Ramos (cell line): ENCODE measurements around the gene PPP1R36.
"Not testable (repeated sequence)": the region's sequence is repeated elsewhere in the genome, so short reads cannot be mapped to it uniquely, and the experiment has no call there.

ENCODE experiments used
- in situ Hi-C: fragments of 300-500 bp; cut with MboI; formaldehyde crosslinking; loops from one replicate; pipeline ENCODE4 v1.14.3; 2022; ENCODE audit warnings: low sequenced_read_pairs; ENCODE audit not compliant: unreplicated experiment

Gene PPP1R36

GRCh38 chr14:64610049-64610746 lies 60.4 kb downstream of the PPP1R36 start:
- in situ Hi-C loops: no loop called here

DNA sequence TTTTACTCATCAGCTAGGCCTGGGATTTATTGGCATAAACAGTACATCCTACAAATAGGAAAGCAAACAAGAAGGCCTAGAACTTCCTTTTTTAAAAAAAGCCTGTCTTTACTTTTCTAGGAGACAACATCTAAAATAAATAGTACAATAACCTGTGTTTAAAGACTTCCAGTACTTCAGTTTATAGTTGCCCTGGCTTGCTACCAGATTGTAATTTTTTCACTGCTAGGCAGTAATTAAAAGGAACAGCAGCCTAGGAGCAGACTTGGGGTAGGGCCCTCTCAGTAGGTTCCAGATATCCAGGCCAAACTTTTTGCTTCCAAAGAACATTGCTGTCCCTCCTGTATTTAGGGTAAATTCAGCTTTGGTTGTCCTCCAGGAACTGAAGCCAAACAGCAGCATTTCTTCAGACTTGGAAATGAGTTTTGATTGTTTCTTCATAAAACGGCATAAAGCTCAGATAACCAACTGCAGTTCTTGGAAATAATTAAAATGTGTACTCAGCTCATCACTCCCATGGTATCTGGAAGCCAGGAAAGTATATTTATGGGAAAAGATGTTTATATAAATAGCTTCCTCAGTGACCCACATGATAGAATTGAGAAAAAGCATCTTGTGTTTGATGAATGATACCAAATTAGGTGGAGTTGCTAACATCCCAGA lies 61.7 kb downstream of the PPP1R36 start:
- in situ Hi-C loops: no loop called here

DNA sequence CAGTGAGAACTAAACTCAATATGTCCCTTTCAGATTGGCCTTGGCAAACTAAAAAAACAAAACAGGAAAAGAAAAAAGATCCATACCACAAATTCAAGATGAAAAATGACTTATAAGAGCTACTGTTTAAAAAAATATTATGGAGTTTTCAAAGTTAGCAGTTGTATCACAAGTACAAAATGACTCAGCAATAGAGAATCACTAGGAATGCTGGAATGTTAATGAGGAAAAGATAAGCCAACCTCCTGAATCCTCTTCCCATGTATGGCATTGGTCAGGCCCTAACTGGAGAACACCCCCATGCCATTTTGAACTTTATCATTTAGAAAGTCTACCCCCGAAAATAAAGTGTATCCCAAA lies 62.2 kb downstream of the PPP1R36 start:
- in situ Hi-C loops: no loop called here

DNA sequence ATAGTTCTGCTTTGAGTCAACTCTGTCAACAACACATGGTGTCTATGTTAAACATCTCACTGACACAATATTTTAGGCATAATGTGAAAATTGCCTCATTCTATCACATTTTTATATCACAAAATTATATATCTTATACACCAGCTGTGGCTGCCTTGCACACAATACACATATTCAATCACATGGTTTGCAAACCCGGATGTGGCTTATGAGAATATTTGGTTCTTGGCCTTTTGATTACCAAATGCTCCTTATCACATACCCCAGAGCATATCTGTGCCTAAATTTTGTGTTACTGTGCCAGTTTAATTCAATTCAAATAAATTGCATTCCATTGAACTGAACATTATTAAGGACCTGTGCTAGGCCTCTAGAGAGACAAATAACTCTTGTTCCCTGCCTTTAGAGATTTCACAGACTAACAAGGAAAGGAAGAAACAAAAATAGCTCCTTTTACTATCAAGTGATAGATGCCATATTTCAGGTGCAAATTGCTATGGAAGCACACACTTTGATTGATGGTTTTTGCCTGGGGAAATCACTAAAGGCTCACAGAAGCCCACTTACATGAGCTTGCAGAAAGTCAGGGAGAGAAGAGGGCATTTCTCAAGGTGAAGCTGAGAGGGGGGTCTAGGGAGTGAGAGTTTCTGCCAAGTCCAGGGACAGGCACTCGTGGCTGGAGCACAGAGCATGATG lies 63.4 kb downstream of the PPP1R36 start:
- in situ Hi-C loops: no loop called here

GRCh38 chr14:64614166-64614565 lies 64.4 kb downstream of the PPP1R36 start:
- in situ Hi-C loops: no loop called here

GRCh38 chr14:64614805-64615391 lies 65.1 kb downstream of the PPP1R36 start:
- in situ Hi-C loops: no loop called here

GRCh38 chr14:64617872-64618408 lies 68.2 kb downstream of the PPP1R36 start:
- in situ Hi-C loops: not testable (repeated sequence)

- in situ Hi-C loops: no loop called here
These were observed 71.1 kb downstream of the PPP1R36 start for GRCh38 chr14:64620910-64621309.

DNA sequence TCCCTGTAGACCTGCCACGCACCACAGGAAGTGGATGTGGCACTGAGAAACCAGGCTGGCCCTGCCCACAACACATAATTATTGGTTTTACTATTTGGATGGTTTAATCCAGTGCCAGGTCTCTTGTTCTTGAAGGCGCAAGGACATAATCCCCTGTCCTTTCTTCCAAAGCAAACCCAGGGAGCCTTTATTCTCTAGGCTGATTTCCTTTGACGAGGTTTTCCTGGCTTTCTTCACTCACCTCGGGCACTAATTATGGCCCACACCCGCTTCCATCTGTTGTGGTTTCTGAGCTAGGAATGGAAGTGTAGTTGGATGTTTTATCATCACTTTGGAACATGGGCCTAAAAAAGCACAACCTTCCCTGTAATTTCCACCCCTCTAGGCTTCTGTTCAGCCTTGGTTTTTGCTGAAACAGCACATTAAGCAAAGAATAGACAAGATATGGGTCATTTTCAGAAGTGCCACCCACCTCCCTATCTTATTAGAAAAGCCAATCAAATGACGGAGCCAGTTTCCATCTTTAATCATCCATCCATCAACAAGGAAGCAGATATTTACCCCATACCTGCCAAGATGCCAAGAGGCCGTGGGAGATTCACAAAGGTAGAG lies 73.9 kb downstream of the PPP1R36 start:
- in situ Hi-C loops: no loop called here

DNA sequence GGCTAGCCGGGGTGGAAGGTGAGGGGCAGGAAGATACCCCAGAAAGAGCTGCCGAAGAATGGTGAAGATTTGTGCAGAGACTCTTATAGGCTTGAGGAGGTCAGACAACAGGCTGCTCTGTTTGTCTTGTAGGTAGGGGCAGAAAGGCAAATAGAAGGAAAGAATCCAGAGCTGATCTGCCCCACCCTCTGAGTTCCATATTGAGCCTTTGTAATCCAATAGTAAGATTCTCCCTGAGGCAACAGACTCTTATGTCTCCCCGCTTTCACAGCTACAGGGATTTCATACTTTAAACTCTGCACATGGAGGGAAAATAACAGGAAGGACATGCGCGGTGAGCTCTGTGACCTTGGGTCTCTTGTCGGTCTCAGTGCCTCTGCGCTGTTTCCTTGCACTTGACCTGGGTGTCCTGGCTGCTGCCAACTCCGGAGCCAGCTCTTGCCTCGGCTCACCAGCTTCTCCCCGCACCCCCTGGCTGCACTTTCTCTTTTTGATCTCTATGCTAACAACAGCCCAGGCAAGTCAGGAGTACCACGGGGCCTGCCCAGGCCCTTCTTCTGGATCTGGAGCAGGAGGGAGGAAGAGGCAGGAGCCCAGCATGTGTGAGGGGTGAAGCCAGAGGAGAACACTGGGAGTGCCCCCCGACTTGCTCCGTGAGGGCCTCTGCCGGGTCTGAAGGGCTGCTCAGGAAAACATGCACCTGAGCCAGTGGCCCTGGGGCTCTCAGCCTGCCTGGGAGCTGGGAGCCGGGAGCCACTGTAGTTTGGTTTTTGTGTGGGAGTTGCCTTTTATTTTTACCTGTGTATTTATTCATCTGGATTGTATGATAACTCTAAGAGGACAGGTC lies 75.8 kb downstream of the PPP1R36 start:
- in situ Hi-C loops: no loop called here

DNA sequence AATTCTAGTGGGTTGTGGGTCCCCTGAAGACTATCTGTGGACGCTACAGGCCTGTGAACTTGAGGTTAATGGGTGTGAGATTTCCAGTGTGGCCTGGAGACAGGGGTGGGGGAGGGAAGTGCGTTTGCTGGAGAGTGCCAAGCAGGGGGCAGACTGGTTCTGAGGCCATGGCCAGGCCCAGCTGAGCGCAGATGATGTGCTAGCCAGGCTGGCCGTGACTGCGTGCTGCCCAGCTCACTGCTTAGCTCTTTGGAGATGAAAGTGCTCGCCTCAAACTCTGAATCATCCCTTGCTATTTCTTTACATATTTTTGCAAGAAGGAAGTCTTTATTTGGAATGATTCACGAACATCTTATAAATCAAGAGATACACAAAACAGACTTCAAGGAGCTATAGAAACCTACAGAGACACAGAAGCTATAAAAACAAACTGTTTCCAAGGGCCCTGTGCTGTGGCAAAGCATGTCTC lies 79.2 kb downstream of the PPP1R36 start:
- in situ Hi-C loops: no loop called here

DNA sequence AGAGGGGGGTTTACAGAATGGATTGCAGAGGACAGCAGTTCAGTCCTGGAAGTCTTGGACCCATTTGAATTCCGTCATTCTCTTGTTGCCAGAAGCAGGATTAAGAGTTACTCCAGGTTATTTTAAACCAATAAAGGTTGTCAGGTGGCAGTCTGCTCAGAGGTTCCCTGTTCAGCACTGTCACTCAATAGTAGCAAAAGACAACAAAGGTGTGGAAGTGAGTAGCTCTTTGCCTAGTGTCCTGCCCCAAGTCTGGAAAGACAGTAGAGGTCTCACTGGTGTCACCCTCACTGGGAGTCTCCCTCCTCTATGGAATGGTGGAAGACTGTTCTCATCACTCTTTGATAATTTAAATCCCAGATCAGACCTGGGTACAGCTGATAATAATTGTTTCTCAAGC lies 81.0 kb downstream of the PPP1R36 start:
- in situ Hi-C loops: loop anchor here (5.0 kb wide), 1 partner anchor 288 kb away; no protein-coding TSS in a partner anchor

GRCh38 chr14:64631222-64631621 lies 81.5 kb downstream of the PPP1R36 start:
- in situ Hi-C loops: loop anchor here (5.0 kb wide), 1 partner anchor 289 kb away; no protein-coding TSS in a partner anchor

DNA sequence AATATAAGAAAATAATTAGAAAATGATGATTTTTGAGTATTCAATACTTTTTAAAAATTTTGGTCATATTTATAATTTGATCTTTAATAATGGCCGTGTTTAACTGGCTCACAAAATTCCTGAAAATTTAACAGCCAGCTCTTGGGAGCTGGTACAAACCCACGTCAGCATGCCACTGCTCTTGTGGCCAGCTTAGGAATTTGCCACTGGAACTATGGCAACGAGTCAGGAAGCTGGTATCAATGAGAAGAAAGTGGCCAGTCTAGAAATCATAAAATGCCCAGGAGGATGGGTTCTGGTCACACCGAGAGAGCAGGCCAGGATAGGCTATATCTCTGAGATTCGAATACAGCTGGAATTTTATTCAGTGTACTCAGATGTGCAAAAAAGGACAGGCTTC lies 82.3 kb downstream of the PPP1R36 start:
- in situ Hi-C loops: loop anchor here (5.0 kb wide), 1 partner anchor 290 kb away; no protein-coding TSS in a partner anchor

DNA sequence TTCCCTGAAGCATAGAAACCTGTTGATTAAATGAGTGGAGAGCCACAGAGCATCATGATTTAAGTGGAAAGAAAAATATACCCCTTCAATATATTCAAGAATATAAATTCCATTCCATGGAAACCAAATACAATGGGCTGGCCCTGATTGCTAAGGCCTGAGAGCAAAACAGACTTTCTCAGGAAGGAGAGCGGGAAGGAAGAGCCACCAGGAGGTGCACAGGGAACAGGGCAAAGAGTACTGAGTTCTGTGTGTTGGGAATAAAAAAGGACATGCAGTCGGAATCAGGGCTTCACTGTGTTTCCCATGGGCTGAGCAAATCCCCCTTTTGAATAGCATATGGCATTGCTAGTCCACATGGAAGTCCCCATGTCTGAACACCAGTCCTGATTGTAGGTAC lies 84.8 kb downstream of the PPP1R36 start:
- in situ Hi-C loops: loop anchor here (5.0 kb wide), 1 partner anchor 292 kb away; no protein-coding TSS in a partner anchor

DNA sequence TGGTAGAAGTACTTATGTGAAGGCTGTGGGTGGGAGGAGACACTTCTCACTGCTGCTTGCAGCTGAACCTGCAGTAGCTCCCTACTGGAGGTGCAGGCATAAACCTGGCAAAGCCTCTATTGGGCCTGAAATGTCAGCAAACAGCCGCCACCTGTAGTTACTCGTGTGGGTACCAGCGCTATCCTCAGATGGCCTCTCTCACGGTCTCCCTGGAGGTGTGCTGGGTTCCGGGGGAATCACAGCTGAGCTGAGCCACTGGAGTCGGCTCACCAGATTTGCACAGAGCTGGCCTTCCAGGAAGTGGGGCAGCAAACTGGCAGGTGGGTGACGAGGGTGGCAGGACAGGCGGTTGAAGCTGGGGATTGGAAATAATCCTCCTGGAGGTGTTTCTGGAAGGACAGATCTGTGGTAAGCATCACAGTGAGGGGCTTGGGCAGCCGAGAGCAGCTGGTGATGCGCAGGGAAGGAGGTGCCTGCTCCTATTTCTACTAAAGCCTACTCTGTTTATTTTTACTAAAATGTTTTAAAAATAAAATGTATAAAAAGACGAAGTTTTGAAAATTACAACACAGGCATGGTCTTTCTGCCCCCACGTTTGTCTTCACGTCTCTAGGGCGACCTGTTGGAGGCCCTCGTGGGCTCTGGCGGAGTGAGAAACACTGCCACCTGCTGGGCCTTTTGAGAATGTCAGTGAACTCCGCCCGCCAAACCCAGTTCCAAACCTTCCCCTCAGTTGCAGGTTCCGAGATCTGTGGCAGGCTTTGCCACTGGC lies 86.6 kb downstream of the PPP1R36 start:
- in situ Hi-C loops: no loop called here

- in situ Hi-C loops: no loop called here
These were observed 87.2 kb downstream of the PPP1R36 start for GRCh38 chr14:64636980-64637429.

- in situ Hi-C loops: no loop called here
These were observed 88.1 kb downstream of the PPP1R36 start for GRCh38 chr14:64637735-64638473.
